GM19023 (cell line): ENCODE measurements around the gene GLCE.

Experiments
- ATAC-seq: cut with Tn5 transposase; IDR thresholded peaks from one replicate; pipeline ENCODE4 v1.9.1; 2021; ENCODE audit warnings: mild to moderate bottlenecking, moderate library complexity; ENCODE audit not compliant: unreplicated experiment

GLCE gene

DNA sequence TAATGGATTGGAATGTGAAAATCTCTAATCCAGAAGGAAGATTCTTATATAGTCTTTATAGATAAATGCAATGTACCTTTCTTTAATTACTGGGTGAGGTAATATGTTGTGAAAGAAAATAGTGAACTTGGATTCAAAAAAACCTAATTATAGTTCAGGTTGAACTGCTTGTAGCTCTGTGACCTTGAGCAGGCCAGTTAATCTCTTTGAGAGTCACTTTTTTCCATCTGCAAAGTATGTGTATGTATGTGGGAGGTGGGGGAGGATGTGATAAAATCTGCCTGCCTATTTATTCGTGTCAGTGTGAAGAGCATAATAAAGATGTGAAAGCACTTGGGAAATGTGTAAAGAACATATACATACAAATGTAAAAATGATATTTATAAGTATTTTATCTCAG lies 34.4 kb downstream of the GLCE start:
- ATAC-seq, result no peak

DNA sequence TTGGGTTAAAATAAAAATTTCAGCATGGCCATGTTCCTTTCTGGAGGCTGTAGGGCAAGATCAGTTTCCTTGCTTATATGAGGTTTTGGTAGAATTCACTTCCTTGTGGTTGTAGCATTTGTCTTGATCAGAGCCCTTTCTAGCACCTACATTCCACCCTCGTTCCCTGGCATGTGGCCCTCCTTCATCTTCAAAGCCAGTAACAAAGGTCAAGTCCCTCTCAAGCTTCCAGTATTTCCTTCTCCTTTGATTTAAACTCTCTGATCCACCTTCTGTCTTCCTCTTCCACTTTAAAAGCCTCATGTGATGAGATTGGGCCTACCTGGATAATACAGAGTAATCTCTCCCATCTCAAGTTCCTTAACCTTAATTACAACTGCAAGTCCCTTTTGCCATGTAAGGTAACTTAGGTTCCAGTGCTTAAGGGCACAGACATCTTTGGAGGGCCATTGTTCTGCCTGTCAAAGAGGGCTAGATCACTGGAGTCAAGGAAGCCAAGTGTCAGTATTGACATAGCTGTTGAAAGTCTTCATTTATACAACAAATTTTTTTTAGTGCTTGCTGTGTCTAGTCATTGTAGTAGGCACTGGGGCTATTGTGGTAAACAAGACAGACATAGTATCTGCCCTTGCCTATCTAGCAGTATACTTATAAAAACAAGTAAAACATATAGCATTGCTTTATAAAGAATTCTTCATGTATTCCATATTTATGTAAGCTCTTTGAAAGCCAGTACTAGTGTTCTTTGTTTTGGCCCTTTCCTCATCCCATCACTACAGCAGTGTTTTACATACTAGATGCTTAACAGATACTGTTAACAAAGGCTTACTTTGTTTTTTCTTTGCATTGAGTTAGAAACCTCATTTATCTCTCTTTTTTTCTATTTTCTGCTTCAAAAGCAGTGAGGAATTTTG lies 40.7 kb downstream of the GLCE start:
- no peak for ATAC-seq

DNA sequence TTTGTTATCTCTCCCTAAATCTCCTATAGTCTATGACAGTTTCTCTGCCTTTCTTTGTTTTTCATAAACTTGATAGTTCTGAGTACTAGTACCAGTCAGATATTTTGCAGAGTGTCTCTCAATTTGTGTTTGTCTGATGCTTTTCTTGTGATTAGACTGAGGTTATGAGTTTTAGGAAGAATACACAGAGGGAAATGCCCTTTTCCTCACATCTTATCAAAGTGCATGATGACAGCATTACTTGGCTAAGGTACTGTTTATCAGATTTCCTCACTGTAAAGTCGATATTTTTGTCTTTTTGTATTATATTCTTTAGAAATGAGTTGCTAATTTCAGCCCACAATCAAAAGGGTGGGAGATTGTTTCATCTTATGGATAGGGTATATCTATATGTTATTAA lies 45.6 kb downstream of the GLCE start:
- ATAC-seq, result no peak

DNA sequence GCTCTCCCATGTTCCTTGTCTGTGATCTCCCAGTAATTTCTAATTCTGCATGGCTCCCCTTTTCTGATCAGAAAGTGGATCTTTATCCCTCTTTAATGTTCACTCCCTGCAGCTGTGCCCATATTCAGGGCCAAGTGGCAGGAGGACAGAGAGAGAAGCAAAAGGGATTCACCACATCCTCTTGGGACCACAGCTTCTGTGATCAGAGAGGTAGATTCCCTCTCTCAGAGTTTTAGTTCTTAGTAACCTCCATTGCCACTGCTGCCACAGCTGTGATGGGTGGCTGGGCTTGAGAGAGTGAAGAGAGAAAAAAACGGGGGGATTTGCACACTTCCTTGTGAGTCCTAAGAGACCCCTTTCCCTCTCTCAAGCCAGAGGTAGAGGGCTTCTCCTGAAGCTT lies 49.2 kb downstream of the GLCE start:
- ATAC-seq, result no peak

DNA sequence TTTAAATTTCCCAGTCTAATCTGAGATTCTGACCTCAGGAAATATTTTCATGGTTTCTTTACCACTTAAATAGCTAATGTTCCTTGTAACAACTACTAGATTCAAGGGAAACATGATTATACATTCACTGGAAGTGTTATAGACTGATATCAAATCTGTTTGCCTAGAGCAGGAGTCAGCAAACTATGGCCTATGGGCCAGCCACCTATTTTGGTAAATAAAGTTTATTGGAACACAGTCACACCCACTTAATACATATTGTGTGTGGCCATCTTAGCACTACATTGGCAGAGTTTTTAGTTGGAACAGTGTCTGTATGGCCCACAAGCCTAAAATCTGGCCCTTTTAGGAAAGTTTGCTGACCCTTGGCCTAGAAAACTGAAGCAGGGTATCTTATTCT lies 50.1 kb downstream of the GLCE start:
- ATAC-seq, result no peak

DNA sequence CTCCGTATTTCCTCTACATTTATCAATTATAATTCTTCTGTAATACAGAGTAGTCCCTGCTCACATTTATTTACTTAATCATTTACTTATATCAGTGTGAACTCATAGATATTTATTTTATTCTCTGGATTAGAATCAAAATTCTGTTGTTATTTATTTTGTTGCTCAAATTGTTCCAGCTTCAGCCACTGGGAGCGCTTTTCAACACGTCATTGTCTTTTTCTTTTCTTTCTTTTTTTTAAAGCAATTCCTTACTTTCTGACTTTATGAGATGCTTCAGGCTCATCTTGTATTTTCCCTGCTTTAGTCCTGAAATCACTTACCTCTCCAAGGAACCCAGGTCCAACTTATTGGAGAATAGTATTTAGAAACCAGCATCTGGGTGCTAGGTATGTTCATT lies 53.4 kb downstream of the GLCE start:
- ATAC-seq, result no peak

DNA sequence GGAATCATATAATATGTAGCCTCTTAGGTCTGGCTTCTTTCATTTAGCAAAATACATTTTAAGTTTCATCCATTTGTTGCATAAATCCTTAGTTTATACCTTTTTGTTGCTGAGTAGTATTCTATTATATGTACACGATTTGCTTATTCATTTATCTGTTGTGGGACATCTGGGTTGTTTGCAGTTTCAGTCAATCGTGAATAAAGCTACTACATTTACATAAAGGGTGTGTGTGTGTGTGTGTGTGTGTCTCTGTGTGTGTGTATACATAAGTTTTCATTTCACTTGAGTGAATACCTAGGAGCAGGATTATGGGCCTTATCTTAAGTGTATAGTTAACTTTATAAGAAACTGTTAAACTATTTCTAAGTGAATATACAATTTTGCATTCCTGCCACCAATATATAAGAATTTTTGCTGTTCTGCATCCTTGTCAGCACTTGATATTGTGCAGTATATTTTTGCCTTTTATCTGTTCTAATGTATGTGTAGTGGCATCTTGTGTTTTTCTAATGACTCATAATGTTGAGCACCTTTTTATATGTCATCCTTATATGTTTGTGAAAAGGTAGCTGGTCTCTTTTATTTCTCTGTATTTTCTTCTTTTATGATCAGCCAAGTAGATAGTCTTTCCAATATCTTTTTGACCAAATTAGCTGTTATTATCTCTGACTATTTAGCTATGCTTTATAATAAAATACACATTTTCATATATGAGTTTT lies 55.0 kb downstream of the GLCE start:
- ATAC-seq, result no peak

DNA sequence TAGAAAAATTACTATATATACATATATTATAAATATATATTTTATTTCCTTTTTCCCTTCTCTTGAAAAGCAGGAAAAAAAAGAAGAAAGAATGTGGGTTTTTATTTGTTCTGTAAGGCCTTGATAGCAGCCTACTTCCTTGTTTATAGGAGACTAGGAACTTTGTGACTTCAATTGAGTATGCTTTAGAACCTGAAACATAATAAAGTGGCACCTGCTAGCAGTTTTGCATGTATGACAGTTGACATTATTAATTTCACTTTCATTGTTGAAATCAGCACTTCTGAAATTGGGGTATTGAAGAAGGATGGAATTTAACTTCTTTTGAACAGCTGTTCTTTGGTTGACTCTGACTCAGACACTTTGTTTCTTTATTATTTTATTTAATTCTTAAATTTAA lies 56.9 kb downstream of the GLCE start:
- no peak for ATAC-seq

DNA sequence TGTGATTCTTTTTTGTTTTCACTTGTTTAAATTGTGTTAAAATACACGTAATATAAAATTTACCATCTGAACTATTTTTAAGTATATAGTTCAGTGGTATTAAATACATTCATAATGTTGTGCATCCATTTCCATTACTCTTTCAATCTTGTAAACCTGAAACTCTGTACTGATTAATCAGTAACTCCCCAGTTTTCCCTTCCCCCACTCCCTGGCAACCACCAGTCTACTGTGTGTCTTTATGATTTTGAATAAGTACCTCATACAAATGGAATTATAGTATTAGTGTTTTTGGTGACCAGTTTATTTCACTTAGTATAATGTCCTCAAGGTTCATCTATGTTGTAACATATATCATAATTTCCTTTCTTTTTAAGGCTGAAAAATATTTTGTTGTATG lies 59.3 kb downstream of the GLCE start:
- ATAC-seq, result no peak

DNA sequence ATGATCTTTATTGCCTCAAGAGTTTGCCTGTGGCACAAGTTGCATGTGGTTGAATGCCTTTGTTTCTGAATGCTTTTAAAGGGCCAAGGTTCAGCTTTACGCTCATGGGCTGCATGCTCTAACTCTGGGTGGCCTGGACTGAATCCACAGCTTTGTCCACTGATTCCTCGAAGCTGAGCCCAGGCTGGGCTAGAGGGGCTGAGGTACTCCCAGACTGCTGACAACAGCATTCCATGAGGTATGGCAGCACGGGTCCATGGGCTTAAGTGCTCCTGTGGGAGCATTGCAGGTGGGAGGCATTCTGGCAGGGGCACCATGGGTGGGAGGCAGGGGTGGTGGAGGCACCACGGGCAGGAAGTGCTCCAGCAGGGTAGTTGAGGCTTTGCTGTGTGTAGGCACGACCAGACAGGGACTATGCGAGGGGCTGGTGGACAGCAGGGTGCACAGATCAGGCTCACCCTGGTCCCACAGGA lies 61.6 kb downstream of the GLCE start:
- no peak for ATAC-seq

DNA sequence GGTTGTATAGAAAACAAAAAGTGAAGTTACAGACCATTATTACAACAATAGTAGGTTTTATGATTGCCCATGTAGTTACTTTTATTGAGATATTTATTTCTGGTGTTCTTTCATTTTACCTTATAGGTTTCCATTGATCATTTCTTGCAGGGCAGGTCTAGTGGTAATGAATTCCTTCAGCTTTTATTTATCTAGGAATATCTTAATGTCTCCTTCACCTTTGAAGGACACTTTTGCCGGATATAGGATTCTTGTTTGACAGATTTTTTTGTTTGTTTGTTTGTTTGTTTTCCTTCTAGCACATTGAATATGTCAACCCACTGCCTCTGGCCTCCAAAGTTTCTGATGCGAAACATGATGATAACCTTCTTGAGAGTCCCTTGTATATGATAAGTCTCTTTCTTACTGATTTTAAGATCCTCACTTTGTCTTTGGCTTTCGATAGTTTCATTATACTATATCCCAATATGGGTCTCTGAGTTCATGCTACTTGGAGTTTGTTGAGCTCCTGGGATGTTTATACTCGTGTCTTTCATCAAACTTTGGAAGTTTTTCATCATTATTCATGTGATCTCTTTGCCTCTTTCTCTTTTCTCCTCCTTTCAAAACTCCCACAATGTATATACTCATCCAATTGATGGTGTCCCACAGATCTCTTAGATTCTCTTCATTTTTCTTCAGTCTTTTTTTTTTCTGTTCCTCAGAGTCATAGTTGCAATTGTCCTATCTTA lies 62.8 kb downstream of the GLCE start:
- no peak for ATAC-seq

DNA sequence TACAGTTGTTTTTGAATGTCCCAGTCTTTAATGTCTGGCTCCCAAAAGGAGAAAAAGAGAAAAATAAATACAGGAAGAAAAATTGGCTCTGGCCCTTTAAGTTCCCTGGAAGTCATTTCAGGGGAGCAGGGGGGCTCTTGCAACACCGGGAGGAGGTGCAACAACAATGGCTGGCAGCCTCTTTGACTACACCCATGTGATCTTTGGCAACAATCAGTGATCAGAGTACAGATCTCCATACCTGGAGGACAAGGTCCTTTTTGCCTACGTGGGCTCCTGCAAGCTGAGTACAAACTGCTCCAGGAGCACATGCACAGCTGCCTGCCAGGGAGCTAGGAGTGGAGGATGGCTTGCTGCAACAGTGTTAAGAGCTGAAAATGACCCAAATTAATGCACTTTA lies 63.9 kb downstream of the GLCE start:
- no peak for ATAC-seq

DNA sequence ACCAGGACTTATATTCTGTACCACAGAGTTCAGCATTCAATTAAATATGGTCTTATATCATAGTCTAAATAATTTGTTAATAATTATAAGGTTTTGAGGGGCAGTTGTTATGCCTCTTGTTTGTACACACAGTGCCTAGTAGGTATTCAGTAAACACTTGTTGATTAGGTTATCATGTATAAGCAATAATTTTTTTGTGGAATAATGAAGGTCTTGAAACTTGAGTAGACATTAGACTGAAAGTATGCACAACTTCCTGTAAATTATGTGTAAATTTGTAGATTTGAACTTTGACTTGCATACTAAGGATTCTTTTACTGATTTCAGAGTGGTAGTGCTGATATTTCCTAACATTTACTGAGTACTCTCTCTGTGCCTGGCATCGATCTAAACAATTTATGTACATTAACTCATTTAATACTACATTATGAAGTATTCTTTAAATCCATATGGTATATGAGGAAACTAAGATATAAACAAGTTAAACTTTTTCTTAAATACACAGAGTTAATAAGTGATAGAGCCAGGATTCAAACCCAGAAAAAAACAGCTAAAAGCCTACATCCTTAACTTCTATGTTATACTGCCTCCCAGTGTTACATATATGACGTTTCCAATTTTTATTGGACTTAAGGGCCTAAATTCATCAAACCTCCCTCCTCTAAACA lies 65.1 kb downstream of the GLCE start:
- no peak for ATAC-seq

DNA sequence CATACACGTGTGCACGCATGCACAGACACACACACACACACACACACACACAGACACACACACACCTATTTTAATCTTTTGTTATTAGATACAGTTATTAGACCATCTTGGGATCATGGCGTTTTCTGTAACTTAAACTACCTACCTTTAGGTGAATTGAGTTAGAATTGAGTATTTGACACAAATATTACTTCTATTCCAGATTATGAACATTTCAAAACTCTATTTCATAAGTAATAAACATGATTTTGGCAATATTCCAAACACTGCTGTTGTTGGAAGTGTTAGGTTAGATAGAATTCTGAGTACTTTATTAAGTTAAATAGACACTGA lies 65.6 kb downstream of the GLCE start:
- ATAC-seq, result no peak

DNA sequence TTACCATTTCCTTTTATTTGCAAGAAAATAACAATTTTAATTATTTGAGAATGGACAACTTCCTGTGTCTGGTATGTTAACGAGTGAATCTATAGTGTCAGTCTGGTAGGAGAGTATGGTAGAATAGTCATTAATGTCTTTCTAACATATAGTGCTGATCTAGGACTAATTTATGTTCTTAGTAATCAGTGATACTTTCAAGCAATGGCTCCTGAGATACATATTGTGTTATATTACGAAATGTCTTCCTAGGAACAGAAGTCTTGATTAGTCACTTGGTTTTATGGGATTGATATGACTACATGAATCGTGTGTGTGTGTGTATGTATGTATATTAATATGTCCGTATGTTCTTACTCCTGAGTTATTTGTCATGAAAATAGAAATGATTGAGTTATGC lies 71.7 kb downstream of the GLCE start:
- no peak for ATAC-seq

DNA sequence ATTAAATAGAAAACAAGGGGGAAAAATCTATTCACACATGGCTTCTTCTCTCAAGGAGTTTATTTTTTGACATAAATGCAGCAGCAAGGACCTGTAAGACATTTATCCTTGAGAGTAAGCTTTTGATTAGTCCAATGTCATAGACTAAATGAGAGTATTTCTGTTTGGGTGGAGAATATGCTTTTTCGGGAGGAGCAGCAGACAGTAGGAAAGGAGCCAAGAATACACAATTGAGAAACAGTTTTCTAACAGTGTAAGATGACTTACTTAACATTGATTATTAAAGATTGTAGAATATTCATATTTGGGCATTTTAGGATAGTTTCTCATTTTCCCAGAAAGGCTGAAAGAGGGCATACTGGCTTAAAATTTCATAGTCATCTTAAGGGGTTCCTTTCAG lies 72.3 kb downstream of the GLCE start:
- no peak for ATAC-seq

DNA sequence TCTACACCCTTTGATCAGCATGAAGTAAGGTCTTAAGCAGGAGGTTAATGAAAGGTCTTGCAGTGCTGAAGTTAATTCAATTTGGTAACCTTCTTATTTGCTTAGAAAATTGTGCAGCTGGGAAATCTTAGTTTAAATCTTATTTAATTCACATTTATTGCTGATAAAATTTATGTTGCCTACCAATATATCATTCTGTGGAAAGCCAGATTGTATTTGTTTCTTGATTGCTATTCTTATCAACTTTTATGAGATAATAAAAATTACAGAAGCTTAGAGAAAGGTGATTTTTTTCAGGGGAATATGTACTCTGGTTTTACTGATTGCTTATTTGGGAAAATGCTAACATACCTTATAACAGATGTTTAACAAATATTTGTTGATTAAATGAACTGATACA lies 74.2 kb downstream of the GLCE start:
- ATAC-seq, result no peak

DNA sequence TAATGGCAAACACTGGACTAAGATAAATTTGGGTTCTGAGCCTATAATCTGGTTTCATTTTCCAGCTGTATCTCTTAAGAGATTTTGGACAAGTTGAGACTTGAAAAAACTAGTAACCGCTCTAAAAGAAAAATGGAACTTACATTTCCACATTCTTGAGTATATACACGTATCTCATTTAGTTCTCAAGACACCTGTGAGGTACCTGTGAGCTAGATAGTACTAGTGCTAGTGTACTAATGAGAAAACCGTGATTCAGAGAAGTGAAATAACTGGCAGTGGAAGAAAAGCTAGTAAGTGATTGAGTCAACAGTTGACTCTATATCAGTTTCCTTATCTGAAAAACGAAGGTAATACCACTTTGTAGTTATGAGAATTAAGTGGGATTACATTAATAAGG lies 76.1 kb downstream of the GLCE start:
- ATAC-seq, result no peak

DNA sequence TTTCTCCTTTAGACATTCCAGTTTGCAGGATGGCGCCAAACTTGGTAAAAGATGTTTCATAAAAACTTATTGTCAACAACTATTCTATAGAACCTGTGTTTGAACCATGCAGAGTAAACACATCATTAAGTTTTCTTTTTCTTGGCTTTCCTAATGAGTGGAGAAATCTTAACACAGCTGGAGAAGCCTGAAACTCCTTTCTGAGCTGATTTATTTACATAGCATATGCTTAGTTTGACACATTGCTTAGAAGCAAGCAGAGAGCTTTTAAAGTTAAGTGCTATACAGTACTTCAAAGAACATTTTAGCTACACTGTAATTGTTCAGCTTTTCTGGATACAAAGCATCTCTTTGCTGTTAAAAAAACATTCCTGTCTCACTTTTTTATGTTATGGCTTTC lies 77.3 kb downstream of the GLCE start:
- ATAC-seq, result no peak

DNA sequence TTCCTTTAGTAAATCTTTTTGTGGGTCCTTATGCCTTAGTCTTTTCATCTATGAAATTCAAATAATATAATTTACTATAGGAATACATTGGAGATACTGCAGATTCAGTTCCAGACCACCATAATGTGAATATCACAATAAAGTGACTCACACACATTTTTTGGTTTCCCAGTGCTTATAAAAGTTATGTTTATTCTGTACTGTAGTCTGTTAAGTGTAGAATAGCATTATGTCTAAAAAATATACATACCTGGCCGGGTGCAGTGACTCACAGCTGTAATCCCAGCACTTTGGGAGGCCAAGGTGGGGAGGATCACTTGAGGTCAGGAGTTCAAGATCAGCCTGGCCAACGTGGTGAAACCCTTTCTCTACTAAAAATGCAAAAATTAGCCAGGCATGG lies 84.4 kb downstream of the GLCE start:
- ATAC-seq, result no peak

DNA sequence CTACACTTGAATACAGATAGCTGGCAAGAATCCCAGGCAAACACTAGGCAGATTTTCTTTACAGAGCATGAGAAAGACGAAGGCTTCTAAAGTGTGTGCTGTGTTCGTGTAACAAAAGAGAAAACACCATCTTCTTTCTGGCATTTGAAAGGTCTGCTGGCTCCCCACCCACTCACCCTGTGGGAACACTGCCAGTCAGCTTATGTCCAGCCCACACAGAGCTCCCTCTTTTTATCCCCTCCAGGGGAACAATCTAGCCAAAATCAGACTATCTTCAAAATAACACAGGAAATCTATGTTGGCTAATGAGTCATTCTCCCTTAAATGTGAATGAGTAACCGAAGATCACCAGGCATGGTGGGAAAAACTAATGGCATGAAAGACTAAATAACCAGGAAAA lies 92.7 kb downstream of the GLCE start:
- ATAC-seq, result no peak
